H1 (cell line): ENCODE data around the gene TTC28. TPM values are rescaled to one million over a fixed set of nuclear protein-coding genes. Genes with fewer than 3 reads are reported as not detected.

ENCODE experiments used
- CTCF ChIA-PET: fragments of 300-600 bp; sonication (Branson Sonifier 250); formaldehyde crosslinking; loops from one replicate; lab custom pipeline; 2021; ENCODE audit not compliant: partially characterized antibody; lab: Charles Lee
- POLR2A ChIA-PET: fragments of 300-600 bp; sonication (Branson Sonifier 250); formaldehyde crosslinking; loops from one replicate; lab custom pipeline; 2021; ENCODE audit warnings: inconsistent platforms; ENCODE audit not compliant: partially characterized antibody; lab: Charles Lee
- DNase-seq, 2 experiments: peaks; one replicate each; pipeline versions ENCODE4 v3.0.0 to v3.0.0-alpha.2; 2010 to 2022; ENCODE audit warnings: low spot score in 2 of 2, low read depth in 1 of 2, mixed read lengths in 1 of 2
- FAIRE-seq: peaks from 2 replicates; lab custom pipeline; 2011; peaks lifted over from hg19 to GRCh38; lab: Jason Lieb, UNC
- H2AFZ ChIP-seq: 2 replicates; pipeline ENCODE4 v1.8.1; 2012; ENCODE audit warnings: low read length, inconsistent platforms
- H2AK5ac ChIP-seq: 2 replicates; pipeline ENCODE4 v1.6.1; 2013; ENCODE audit warnings: low read depth, low read length
- H2BK120ac ChIP-seq: replicated peaks from 2 replicates; pipeline ENCODE3; 2013; ENCODE audit warnings: low read depth, low read length, inconsistent platforms
- H2BK12ac ChIP-seq: 2 replicates; pipeline ENCODE4 v1.6.1; 2013; ENCODE audit warnings: low read depth, low read length
- H2BK15ac ChIP-seq: 2 replicates; pipeline ENCODE4 v1.6.1; 2013; ENCODE audit warnings: low read length
- H2BK20ac ChIP-seq: 2 replicates; pipeline ENCODE4 v1.6.1; 2013; ENCODE audit warnings: low read length
- H2BK5ac ChIP-seq: 2 replicates; pipeline ENCODE4 v1.6.1; 2013; ENCODE audit warnings: low read depth, low read length
- H3K14ac ChIP-seq: 2 replicates; pipeline ENCODE4 v1.6.1; 2013; ENCODE audit warnings: inconsistent platforms; ENCODE audit not compliant: insufficient read length
- H3K18ac ChIP-seq: 2 replicates; pipeline ENCODE4 v1.6.1; 2013; ENCODE audit warnings: low read length; ENCODE audit errors: extremely low read depth
- H3K23ac ChIP-seq: 2 replicates; pipeline ENCODE4 v1.6.1; 2013; ENCODE audit warnings: inconsistent platforms; ENCODE audit not compliant: insufficient read length
- H3K23me2 ChIP-seq: 2 replicates; pipeline ENCODE4 v1.6.1; 2013; ENCODE audit warnings: low read depth, low read length
- H3K27ac ChIP-seq: 2 replicates; pipeline ENCODE4 v1.6.1; 2011; ENCODE audit warnings: low read depth, low read length, inconsistent platforms
- H3K27me3 ChIP-seq, 4 experiments: replicated peaks in 1 of 4; 1 replicate in 1 of 4; 2 replicates in 3 of 4; pipeline versions ENCODE4 v1.6.1 to v1.8.1; 2011 to 2013; ENCODE audit warnings: low read length in 3 of 4, mild to moderate bottlenecking in 3 of 4, inconsistent platforms in 2 of 4, mixed read lengths in 2 of 4, moderate library complexity in 1 of 4; ENCODE audit not compliant: control insufficient read depth in 3 of 4, insufficient read depth in 3 of 4; ENCODE audit errors: extremely low read depth in 1 of 4
- H3K36me3 ChIP-seq, 4 experiments: 2 replicates each; pipeline versions ENCODE4 v1.6.1 to v1.8.1; 2011 to 2013; ENCODE audit warnings: mild to moderate bottlenecking in 4 of 4, low read length in 3 of 4, moderate library complexity in 2 of 4, control low read depth in 1 of 4, inconsistent platforms in 1 of 4; ENCODE audit not compliant: insufficient read depth in 4 of 4, control insufficient read depth in 2 of 4
- H3K4ac ChIP-seq: replicated peaks from 2 replicates; pipeline ENCODE3; 2013; ENCODE audit warnings: low read length, low read depth, mixed read lengths, inconsistent platforms; ENCODE audit not compliant: insufficient read length
- H3K4me1 ChIP-seq, 4 experiments: replicated peaks in 1 of 4; 1 replicate in 1 of 4; 2 replicates in 3 of 4; pipeline versions ENCODE4 v1.6.1 to v1.8.1; 2011 to 2013; ENCODE audit warnings: low read length in 3 of 4, inconsistent platforms in 2 of 4, mixed read lengths in 1 of 4; ENCODE audit not compliant: insufficient read depth in 4 of 4, control insufficient read depth in 3 of 4
- H3K4me2 ChIP-seq, 2 experiments: 2 replicates each; pipeline versions ENCODE4 v1.6.1 to v1.8.1; 2011 to 2013; ENCODE audit warnings: low read depth in 2 of 2, low read length in 2 of 2, control low read depth in 1 of 2, inconsistent platforms in 1 of 2, mild to moderate bottlenecking in 1 of 2; ENCODE audit not compliant: insufficient read depth in 1 of 2
- H3K4me3 ChIP-seq, 4 experiments: fragments of 200-600, 300-600 bp in 1 of 4; sonication (generic), shearing (Covaris generic), sonication (Bioruptor Twin) in 1 of 4; 2 replicates each; pipeline versions ENCODE4 v1.5.1 to v1.8.1; 2011 to 2016; ENCODE audit warnings: low read length in 4 of 4, low read depth in 3 of 4, control low read depth in 2 of 4, inconsistent platforms in 2 of 4, mild to moderate bottlenecking in 2 of 4, mixed read lengths in 1 of 4, moderate library complexity in 1 of 4; ENCODE audit not compliant: insufficient read depth in 2 of 4; ENCODE audit errors: extremely low read depth in 1 of 4
- H3K56ac ChIP-seq: replicated peaks from 2 replicates; pipeline ENCODE3; 2013; ENCODE audit warnings: low read depth, mild to moderate bottlenecking, mixed read lengths, low read length, inconsistent platforms; ENCODE audit not compliant: insufficient read length
- H3K79me1 ChIP-seq: 2 replicates; pipeline ENCODE4 v1.6.1; 2013; ENCODE audit warnings: low read depth, low read length, control low read depth
- H3K79me2 ChIP-seq, 2 experiments: 2 replicates each; pipeline versions ENCODE4 v1.6.1 to v1.8.1; 2012 to 2013; ENCODE audit warnings: low read length in 2 of 2, mild to moderate bottlenecking in 2 of 2, inconsistent platforms in 1 of 2; ENCODE audit not compliant: insufficient read depth in 2 of 2, control insufficient read depth in 1 of 2
- H3K9ac ChIP-seq, 4 experiments: replicated peaks in 1 of 4; 1 replicate in 1 of 4; 2 replicates in 3 of 4; pipeline versions ENCODE4 v1.6.1 to v1.8.1; 2011 to 2013; ENCODE audit warnings: low read depth in 3 of 4, low read length in 3 of 4, control low read depth in 2 of 4, mild to moderate bottlenecking in 2 of 4, moderate library complexity in 2 of 4, inconsistent platforms in 1 of 4; ENCODE audit errors: extremely low read depth in 1 of 4
- H3K9me3 ChIP-seq, 2 experiments: 2 replicates each; pipeline versions ENCODE4 v1.6.1 to v1.8.1; 2012 to 2013; ENCODE audit warnings: mild to moderate bottlenecking in 2 of 2, moderate library complexity in 2 of 2, control low read depth in 1 of 2, inconsistent platforms in 1 of 2, low read depth in 1 of 2, low read length in 1 of 2, mixed read lengths in 1 of 2; ENCODE audit not compliant: insufficient read depth in 2 of 2
- H4K20me1 ChIP-seq, 2 experiments: replicated peaks in 1 of 2; 2 replicates each; pipeline versions ENCODE3 to v1.8.1; 2011 to 2013; ENCODE audit warnings: inconsistent platforms in 2 of 2, low read length in 2 of 2, mild to moderate bottlenecking in 1 of 2; ENCODE audit not compliant: insufficient read depth in 2 of 2, control insufficient read depth in 1 of 2
- H4K5ac ChIP-seq: 2 replicates; pipeline ENCODE4 v1.6.1; 2013; ENCODE audit warnings: low read length, low read depth, mixed read lengths, inconsistent platforms; ENCODE audit not compliant: insufficient read length
- H4K8ac ChIP-seq: 2 replicates; pipeline ENCODE4 v1.8.0; 2013; ENCODE audit warnings: mild to moderate bottlenecking, moderate library complexity, low read length, inconsistent platforms; ENCODE audit not compliant: insufficient read depth; ENCODE audit errors: extremely low read depth
- H4K91ac ChIP-seq: replicated peaks from 2 replicates; pipeline ENCODE3; 2013; ENCODE audit warnings: low read length, mixed read lengths, inconsistent platforms; ENCODE audit not compliant: insufficient read length
- BACH1 ChIP-seq: IDR thresholded peaks from 2 replicates; pipeline ENCODE4 v1.6.1; 2012; ENCODE audit warnings: low read length, improper control_type of control experiment
- EZH2 ChIP-seq: fragments of 200-600 bp; sonication (generic); IDR thresholded peaks from 2 replicates; pipeline ENCODE4 v1.7.1; 2012; ENCODE audit warnings: low read depth, mild to moderate bottlenecking, moderate library complexity, low read length, inconsistent platforms; ENCODE audit not compliant: severe bottlenecking
- KDM4A ChIP-seq: IDR thresholded peaks from one replicate; pipeline ENCODE4 v1.7.1; 2012; ENCODE audit warnings: low read depth, mild to moderate bottlenecking, moderate library complexity, low read length, inconsistent platforms; ENCODE audit not compliant: severe bottlenecking
- PHF8 ChIP-seq: fragments of 200-600 bp; sonication (generic); conservative IDR thresholded peaks from 2 replicates; pipeline ENCODE4 v1.7.1; 2012; ENCODE audit warnings: low read depth, mild to moderate bottlenecking, inconsistent platforms, low read length, moderate library complexity
- POLR2A ChIP-seq, 2 experiments: IDR thresholded peaks; 1 replicate in 1 of 2; 2 replicates in 1 of 2; pipeline ENCODE4 v1.6.1; 2011; ENCODE audit warnings: low read depth in 2 of 2, low read length in 2 of 2, mild to moderate bottlenecking in 2 of 2; ENCODE audit errors: control extremely low read depth in 1 of 2
- POU5F1 ChIP-seq: IDR thresholded peaks from 2 replicates; pipeline ENCODE4 v1.6.1; 2011; ENCODE audit warnings: low read depth, mild to moderate bottlenecking, low read length, moderate library complexity
- RAD21 ChIP-seq, 2 experiments: IDR thresholded peaks in 1 of 2; conservative IDR thresholded peaks in 1 of 2; 2 replicates each; pipeline ENCODE4 v1.6.1; 2011; ENCODE audit warnings: low read depth in 2 of 2, low read length in 2 of 2, improper control_type of control experiment in 1 of 2, inconsistent platforms in 1 of 2, mild to moderate bottlenecking in 1 of 2, moderate library complexity in 1 of 2
- RBBP5 ChIP-seq: IDR thresholded peaks from 2 replicates; pipeline ENCODE4 v1.7.1; 2012; ENCODE audit warnings: low read depth, mild to moderate bottlenecking, inconsistent platforms, low read length, moderate library complexity, borderline replicate concordance
- RFX5 ChIP-seq: IDR thresholded peaks from 2 replicates; pipeline ENCODE4 v1.6.1; 2011; ENCODE audit warnings: low read depth, low read length, improper control_type of control experiment, borderline replicate concordance
- SIX5 ChIP-seq: IDR thresholded peaks from 2 replicates; pipeline ENCODE4 v1.6.1; 2011; ENCODE audit warnings: mild to moderate bottlenecking, low read depth, low read length
- SP2 ChIP-seq: IDR thresholded peaks from 2 replicates; pipeline ENCODE4 v1.6.1; 2012; ENCODE audit warnings: mild to moderate bottlenecking, low read length, inconsistent platforms
- SUZ12 ChIP-seq: fragments of 200-600 bp; sonication (generic); IDR thresholded peaks from 2 replicates; pipeline ENCODE4 v1.6.1; 2012; ENCODE audit warnings: mild to moderate bottlenecking, inconsistent platforms, low read length, moderate library complexity, mixed read lengths
- YY1 ChIP-seq: IDR thresholded peaks from 2 replicates; pipeline ENCODE4 v1.6.1; 2011; ENCODE audit warnings: low read depth, mild to moderate bottlenecking, low read length
- WGBS, 2 experiments: shearing (Covaris generic) in 1 of 2; methylation state at CpG; one replicate each; pipeline versions ENCODE4 v1.1.6 to v1.1.7; 2013 to 2015; ENCODE audit warnings: low lambda C conversion rate in 2 of 2, mixed read lengths in 2 of 2, inconsistent platforms in 1 of 2, low coverage in 1 of 2, missing lambda C conversion rate in 1 of 2; ENCODE audit not compliant: insufficient replicate concordance in 2 of 2, insufficient coverage in 1 of 2, insufficient read length in 1 of 2; ENCODE audit errors: extremely low coverage in 1 of 2, missing lambda C conversion rate in 1 of 2; 5-methylcytosine and 5-hydroxymethylcytosine counted together
- polyA plus RNA-seq, 7 experiments: library from polyadenylated mRNA; depleted of rRNA in 3 of 7; stranded (reverse) in 5 of 7; unstranded in 2 of 7; fragments of >200 nt in 5 of 7; fragments of 200-250 nt in 2 of 7; gene quantifications; 1 replicate in 5 of 7; 2 replicates in 1 of 7; 4 replicates in 1 of 7; pipeline versions ENCODE4 v1.2.1 to v1.2.3, GENCODE V29; 2011 to 2013; ENCODE audit warnings: missing spikeins in 2 of 7, mixed read lengths in 2 of 7
- total RNA-seq: library from RNA; stranded (reverse); fragmentation: NEBNext Ultra II Directional; extraction: Animal tissue kit (Norgen Biotek cat#: 25700); gene quantifications from 2 replicates; pipeline ENCODE4 v1.2.1, GENCODE V29; 2021
- TF ChIP-seq, protein P1 (sequence below): IDR thresholded peaks from 2 replicates; pipeline ENCODE4 v1.6.1; 2011; ENCODE audit warnings: low read depth, mild to moderate bottlenecking, low read length; ENCODE audit not compliant: insufficient read depth
- TF ChIP-seq, protein P2 (sequence below): IDR thresholded peaks from 2 replicates; pipeline ENCODE4 v1.6.1; 2012; ENCODE audit warnings: inconsistent platforms

Gene TTC28
- total and polyA plus RNA-seq, 2 of the 8 experiments (the other 6 are each of a cell fraction or from before 2014, with no cell fraction given), result 2.6 to 12.6 TPM

DNA sequence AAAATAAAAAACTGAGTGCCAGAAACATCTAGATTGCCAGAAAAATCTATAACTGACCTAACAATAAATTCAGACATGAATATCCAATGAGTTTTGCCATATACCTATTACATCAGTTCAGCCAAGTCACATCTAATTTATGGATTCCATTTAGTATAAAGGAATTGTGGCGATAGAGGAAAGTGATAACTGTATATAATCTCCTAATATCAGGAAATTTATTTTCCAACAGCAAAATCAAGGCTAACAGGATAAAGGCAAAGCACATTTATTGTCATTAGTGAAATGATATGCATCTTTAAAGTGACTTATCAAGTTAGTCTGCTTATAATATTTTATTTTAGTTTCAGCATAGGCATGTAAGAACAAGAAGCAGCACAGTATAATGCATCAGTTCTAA, 462.4 kb downstream of the TTC28 start:
- Histone ChIP-seq H3K23me2 (no peaks in the 10 kb centered on the region), H2BK20ac (no peak overlapping the region), H2BK5ac (no peak overlapping the region), H3K23ac (no peak overlapping the region), H3K79me2 (no peaks in the 10 kb centered on the region), H4K91ac (no peak overlapping the region), H4K8ac (no peak overlapping the region), H3K27ac (no peak overlapping the region), H2BK120ac (no peak overlapping the region), H4K20me1 (peaks cover 0 to 2% of the 10 kb centered on the region in 2 experiments), H3K18ac (no peak overlapping the region), H3K4me3 (no peak overlapping the region), H4K5ac (no peak overlapping the region), H2BK15ac (no peak overlapping the region), H3K4me1 (no peaks in the 10 kb centered on the region), H3K4ac (no peak overlapping the region), H3K79me1 (no peaks in the 10 kb centered on the region), H3K4me2 (no peak overlapping the region), H3K56ac (no peak overlapping the region), H2AFZ (no peak overlapping the region), H3K27me3 (no peaks in the 10 kb centered on the region), H2BK12ac (no peak overlapping the region), H3K9ac (no peak overlapping the region), H3K14ac (no peak overlapping the region), H2AK5ac (no peak overlapping the region), H3K36me3 (no peaks in the 10 kb centered on the region), H3K9me3 (no peaks in the 10 kb centered on the region)
- no peak for DNase-seq
- FAIRE-seq, result no peak
- TF ChIP-seq KDM4A (no peak), RBBP5 (no peak), PHF8 (no peak), RFX5 (no peak), SP2 (no peak), SUZ12 (no peak), EZH2 (no peak), POU5F1 (no peak), POLR2A (IDR thresholded peaks at IDR 0.05; ENCODE audit: control extremely low read depth in 1 of 2, low read depth in 2 of 2, low read length in 2 of 2) (no peak), BACH1 (no peak), SIX5 (no peak), YY1 (no peak), RAD21 (IDR thresholded peaks at IDR 0.05 in 1 of 2, conservative IDR thresholded peaks at IDR 0.05 in 1 of 2; ENCODE audit: low read depth in 2 of 2, low read length in 2 of 2) (no peak)
- TF ChIP-seq, protein P1, sequence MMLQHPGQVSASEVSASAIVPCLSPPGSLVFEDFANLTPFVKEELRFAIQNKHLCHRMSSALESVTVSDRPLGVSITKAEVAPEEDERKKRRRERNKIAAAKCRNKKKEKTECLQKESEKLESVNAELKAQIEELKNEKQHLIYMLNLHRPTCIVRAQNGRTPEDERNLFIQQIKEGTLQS, result no peak
- TF ChIP-seq, protein P2, sequence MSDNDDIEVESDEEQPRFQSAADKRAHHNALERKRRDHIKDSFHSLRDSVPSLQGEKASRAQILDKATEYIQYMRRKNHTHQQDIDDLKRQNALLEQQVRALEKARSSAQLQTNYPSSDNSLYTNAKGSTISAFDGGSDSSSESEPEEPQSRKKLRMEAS, result no peak
- POLR2A ChIA-PET, result no interaction called here
- CTCF ChIA-PET, result no interaction called here
- WGBS, 2 experiments, result 100% methylated on average over 1 of the region's 1 CpG; no CpG with 5 or more reads in 1 of the 2 experiments
